Measurements from ENCODE around the gene PIK3AP1. TPM values are rescaled to one million over a fixed set of nuclear protein-coding genes. Genes with fewer than 3 reads are reported as not detected.
A peak's percentile ranks its signal among the peaks of the same experiment; 100 is the strongest.

The PIK3AP1 gene
- total RNA-seq, 2 donors from 2014 or later = 4.3 to 6.6 TPM

GRCh38 chr10:96619796-96620773, 100.2 kb downstream of the PIK3AP1 start:
- H3K9me3 Mint-ChIP-seq = no peaks in the 10 kb centered on the region
- ATAC-seq (replicated peaks) = no peak
- no peak overlapping the region for H3K4me3 Mint-ChIP-seq

GRCh38 chr10:96619120-96619519, 101.2 kb downstream of the PIK3AP1 start:
- no peaks in the 10 kb centered on the region for H3K4me1 Mint-ChIP-seq
- H3K9me3 Mint-ChIP-seq = no peaks in the 10 kb centered on the region
- no peaks in the 10 kb centered on the region for H3K36me3 Mint-ChIP-seq (ENCODE audit: low read depth)
- H3K4me3 Mint-ChIP-seq = no peak overlapping the region
- H3K27ac Mint-ChIP-seq = no peak overlapping the region
- no peak for ATAC-seq (replicated peaks)
- no peaks in the 10 kb centered on the region for H3K27me3 Mint-ChIP-seq

More at GRCh38 chr10:96619796-96620773, 100.2 kb downstream of the PIK3AP1 start:
- Mint-ChIP-seq H3K27ac (no peak overlapping the region), H3K27me3 (no peaks in the 10 kb centered on the region), H3K4me1 (no peaks in the 10 kb centered on the region), H3K36me3 (ENCODE audit: low read depth) (no peaks in the 10 kb centered on the region)

GRCh38 chr10:96618653-96619052, 101.7 kb downstream of the PIK3AP1 start:
- H3K4me3 Mint-ChIP-seq = no peak overlapping the region
- no peaks in the 10 kb centered on the region for H3K27me3 Mint-ChIP-seq
- no peak for ATAC-seq (replicated peaks)
- no peaks in the 10 kb centered on the region for H3K4me1 Mint-ChIP-seq
- H3K36me3 Mint-ChIP-seq (ENCODE audit: low read depth) = no peaks in the 10 kb centered on the region
- H3K9me3 Mint-ChIP-seq = no peaks in the 10 kb centered on the region
- H3K27ac Mint-ChIP-seq = no peak overlapping the region

GRCh38 chr10:96616961-96617360, 103.4 kb downstream of the PIK3AP1 start:
- Mint-ChIP-seq H3K27me3 (no peaks in the 10 kb centered on the region), H3K27ac (no peak overlapping the region), H3K36me3 (ENCODE audit: low read depth) (no peaks in the 10 kb centered on the region), H3K4me1 (no peaks in the 10 kb centered on the region), H3K9me3 (no peaks in the 10 kb centered on the region), H3K4me3 (no peak overlapping the region)
- ATAC-seq (replicated peaks) = no peak

- Mint-ChIP-seq H3K4me1 (no peaks in the 10 kb centered on the region), H3K36me3 (ENCODE audit: low read depth) (no peaks in the 10 kb centered on the region), H3K27ac (peak overlapping the region; percentile 0), H3K9me3 (no peaks in the 10 kb centered on the region), H3K27me3 (no peaks in the 10 kb centered on the region), H3K4me3 (no peak overlapping the region)
- no peak for ATAC-seq (replicated peaks)
Observed at GRCh38 chr10:96614515-96614914, 105.8 kb downstream of the PIK3AP1 start.

GRCh38 chr10:96613576-96613975, 106.7 kb downstream of the PIK3AP1 start:
- Mint-ChIP-seq H3K27me3 (no peaks in the 10 kb centered on the region), H3K36me3 (ENCODE audit: low read depth) (no peaks in the 10 kb centered on the region)

GRCh38 chr10:96612055-96612830, 108.1 kb downstream of the PIK3AP1 start:
- H3K9me3 Mint-ChIP-seq = no peaks in the 10 kb centered on the region

More at GRCh38 chr10:96613576-96613975, 106.7 kb downstream of the PIK3AP1 start:
- Mint-ChIP-seq H3K9me3 (no peaks in the 10 kb centered on the region), H3K4me3 (no peak overlapping the region), H3K4me1 (no peaks in the 10 kb centered on the region), H3K27ac (no peak overlapping the region)
- no peak for ATAC-seq (replicated peaks)

GRCh38 chr10:96610817-96611216, 109.5 kb downstream of the PIK3AP1 start:
- no peak overlapping the region for H3K27ac Mint-ChIP-seq
- no peak overlapping the region for H3K4me3 Mint-ChIP-seq

More at GRCh38 chr10:96612055-96612830, 108.1 kb downstream of the PIK3AP1 start:
- Mint-ChIP-seq H3K4me3 (no peak overlapping the region), H3K36me3 (ENCODE audit: low read depth) (no peaks in the 10 kb centered on the region), H3K4me1 (no peaks in the 10 kb centered on the region), H3K27me3 (no peaks in the 10 kb centered on the region), H3K27ac (no peak overlapping the region)
- ATAC-seq (replicated peaks) = no peak

GRCh38 chr10:96609510-96609909, 110.8 kb downstream of the PIK3AP1 start:
- no peak overlapping the region for H3K4me3 Mint-ChIP-seq
- no peak for ATAC-seq (replicated peaks)
- H3K36me3 Mint-ChIP-seq (ENCODE audit: low read depth) = no peaks in the 10 kb centered on the region
- H3K9me3 Mint-ChIP-seq = no peaks in the 10 kb centered on the region
- no peak overlapping the region for H3K27ac Mint-ChIP-seq
- H3K4me1 Mint-ChIP-seq = no peaks in the 10 kb centered on the region
- peaks cover 5% of the 10 kb centered on the region for H3K27me3 Mint-ChIP-seq

More at GRCh38 chr10:96610817-96611216, 109.5 kb downstream of the PIK3AP1 start:
- Mint-ChIP-seq H3K36me3 (ENCODE audit: low read depth) (no peaks in the 10 kb centered on the region), H3K9me3 (no peaks in the 10 kb centered on the region), H3K4me1 (no peaks in the 10 kb centered on the region), H3K27me3 (peaks cover 5% of the 10 kb centered on the region)
- no peak for ATAC-seq (replicated peaks)

- H3K27me3 Mint-ChIP-seq = peaks cover 5% of the 10 kb centered on the region
- no peaks in the 10 kb centered on the region for H3K4me1 Mint-ChIP-seq
- no peaks in the 10 kb centered on the region for H3K9me3 Mint-ChIP-seq
Observed at GRCh38 chr10:96608805-96609204, 111.5 kb downstream of the PIK3AP1 start.

GRCh38 chr10:96608262-96608661, 112.1 kb downstream of the PIK3AP1 start:
- no peak overlapping the region for H3K4me3 Mint-ChIP-seq
- no peak overlapping the region for H3K27ac Mint-ChIP-seq
- no peaks in the 10 kb centered on the region for H3K36me3 Mint-ChIP-seq (ENCODE audit: low read depth)
- peaks cover 5% of the 10 kb centered on the region for H3K27me3 Mint-ChIP-seq
- no peak for ATAC-seq (replicated peaks)
- no peaks in the 10 kb centered on the region for H3K4me1 Mint-ChIP-seq
- no peaks in the 10 kb centered on the region for H3K9me3 Mint-ChIP-seq

More at GRCh38 chr10:96608805-96609204, 111.5 kb downstream of the PIK3AP1 start:
- no peak overlapping the region for H3K4me3 Mint-ChIP-seq
- ATAC-seq (replicated peaks) = no peak
- no peak overlapping the region for H3K27ac Mint-ChIP-seq
- no peaks in the 10 kb centered on the region for H3K36me3 Mint-ChIP-seq (ENCODE audit: low read depth)

- Mint-ChIP-seq H3K4me3 (no peak overlapping the region), H3K36me3 (ENCODE audit: low read depth) (no peaks in the 10 kb centered on the region), H3K27me3 (peaks cover 5% of the 10 kb centered on the region), H3K27ac (no peak overlapping the region), H3K9me3 (no peaks in the 10 kb centered on the region), H3K4me1 (no peaks in the 10 kb centered on the region)
- no peak for ATAC-seq (replicated peaks)
Observed at GRCh38 chr10:96606946-96607345, 113.4 kb downstream of the PIK3AP1 start.

GRCh38 chr10:96606216-96606615, 114.1 kb downstream of the PIK3AP1 start:
- no peak for ATAC-seq (replicated peaks)
- H3K4me3 Mint-ChIP-seq = no peak overlapping the region
- peaks cover 5% of the 10 kb centered on the region for H3K27me3 Mint-ChIP-seq
- H3K4me1 Mint-ChIP-seq = no peaks in the 10 kb centered on the region
- no peak overlapping the region for H3K27ac Mint-ChIP-seq
- no peaks in the 10 kb centered on the region for H3K36me3 Mint-ChIP-seq (ENCODE audit: low read depth)
- H3K9me3 Mint-ChIP-seq = no peaks in the 10 kb centered on the region

- ATAC-seq (replicated peaks) = no peak
- no peak overlapping the region for H3K4me3 Mint-ChIP-seq
Observed at GRCh38 chr10:96600337-96600736, 120.0 kb downstream of the PIK3AP1 start.

More at GRCh38 chr10:96600337-96600736, 120.0 kb downstream of the PIK3AP1 start:
- Mint-ChIP-seq H3K36me3 (ENCODE audit: low read depth) (no peaks in the 10 kb centered on the region), H3K4me1 (no peaks in the 10 kb centered on the region), H3K27ac (no peak overlapping the region), H3K27me3 (no peaks in the 10 kb centered on the region), H3K9me3 (no peaks in the 10 kb centered on the region)

Measured in activated T-helper 17 cell treated with anti-CD3 and anti-CD28 coated beads, Interleukin-2, amount 50 U/mL, for 72 hours (primary cell).